Stimulated activated CD4-positive, alpha-beta T cell treated with anti-CD3 and anti-CD28 coated beads, Interleukin-4, amount 100 ng/mL, for 4 hours (primary cell): ENCODE results near the gene BAG2.
A peak's percentile ranks its signal among the peaks of the same experiment; 100 is the strongest.

Experiments
- DNase-seq, 2 experiments: peaks; one replicate each; pipeline ENCODE4 v3.0.0-alpha.2; 2020

BAG2 gene

GRCh38 chr6:57177545-57178265 is 5.6 kb downstream of the BAG2 start:
- no peak for DNase-seq

GRCh38 chr6:57180596-57180995 is 8.5 kb downstream of the BAG2 start:
- DNase-seq, result no peak

- DNase-seq, result no peak
Observed at GRCh38 chr6:57182017-57182432, 9.9 kb downstream of the BAG2 start.

- no peak for DNase-seq
Observed at GRCh38 chr6:57183336-57183735, 11.2 kb downstream of the BAG2 start.

GRCh38 chr6:57190140-57190539 is 18.0 kb downstream of the BAG2 start:
- no peak for DNase-seq

GRCh38 chr6:57193177-57193576 is 21.1 kb downstream of the BAG2 start:
- DNase-seq, result no peak

GRCh38 chr6:57195457-57195856 is 23.3 kb downstream of the BAG2 start:
- no peak for DNase-seq

GRCh38 chr6:57198926-57199636 is 27.0 kb downstream of the BAG2 start:
- DNase-seq, result no peak

GRCh38 chr6:57201718-57202117 is 29.6 kb downstream of the BAG2 start:
- DNase-seq, result no peak

- DNase-seq, result no peak
Observed at GRCh38 chr6:57205550-57206328, 33.6 kb downstream of the BAG2 start.

GRCh38 chr6:57207141-57207540 is 35.0 kb downstream of the BAG2 start:
- DNase-seq, result no peak

- no peak for DNase-seq
Observed at GRCh38 chr6:57207872-57208271, 35.7 kb downstream of the BAG2 start.

- DNase-seq, result no peak
Observed at GRCh38 chr6:57209030-57209429, 36.9 kb downstream of the BAG2 start.

- DNase-seq, result no peak
Observed at GRCh38 chr6:57210060-57210459, 37.9 kb downstream of the BAG2 start.

GRCh38 chr6:57215260-57215659 is 43.1 kb downstream of the BAG2 start:
- no peak for DNase-seq

GRCh38 chr6:57216235-57217101 is 44.3 kb downstream of the BAG2 start:
- no peak for DNase-seq

GRCh38 chr6:57217270-57217669 is 45.1 kb downstream of the BAG2 start:
- DNase-seq, result no peak

GRCh38 chr6:57220083-57220703 is 48.1 kb downstream of the BAG2 start:
- DNase-seq, result no peak

- peak; percentile 20 to 42 for DNase-seq
Observed at GRCh38 chr6:57221191-57221935, 49.2 kb downstream of the BAG2 start.

- DNase-seq, result peak; percentile 78 to 81
Observed at GRCh38 chr6:57221936-57222742, 50.0 kb downstream of the BAG2 start, which contains the start of gene RAB23. TSS of gene RAB23 (minus strand) at chr6:57222307. CDS start at chr6:57210380, 11,927 bp downstream.

GRCh38 chr6:57222743-57223077 is 50.6 kb downstream of the BAG2 start:
- no peak for DNase-seq
